GM12878 (cell line): ENCODE results near the gene BCAP29. TPM values are rescaled to one million over a fixed set of nuclear protein-coding genes. Genes with fewer than 3 reads are reported as not detected.

Source experiments
- ATAC-seq: fragments of 200-7000 bp; cut with Tn5 transposase; 3 replicates; pipeline ENCODE4 v1.9.1; 2020; ENCODE audit warnings: mild to moderate bottlenecking, moderate library complexity
- BruUV-seq: library from RNA; stranded (reverse); fragments of 400-500 nt; replicated peaks from 2 replicates; lab custom pipeline; 2021; lab: Mats Ljungman, UMichigan
- CTCF ChIA-PET: fragments of 300-600 bp; sonication (Branson Sonifier 250); formaldehyde crosslinking; extraction: SDS; loops from one replicate; lab custom pipeline; 2021; ENCODE audit warnings: inconsistent platforms; lab: Yijun Ruan, JAX
- POLR2A ChIA-PET: fragments of 350-600 bp; formaldehyde crosslinking; extraction: SDS; loops from one replicate; lab custom pipeline; 2021; ENCODE audit warnings: inconsistent platforms; lab: Charles Lee
- RAD21 ChIA-PET: fragments of 300-600 bp; sonication (Branson Sonifier 250); formaldehyde crosslinking; loops from one replicate; lab custom pipeline; 2023; ENCODE audit warnings: antibody characterized with exemption; ENCODE audit not compliant: unreplicated experiment; lab: Charles Lee
- SMC1A ChIA-PET: fragments of 300-600 bp; sonication (Branson Sonifier 250); formaldehyde crosslinking; loops from one replicate; lab custom pipeline; 2023; ENCODE audit not compliant: unreplicated experiment, uncharacterized antibody; lab: Charles Lee
- DNase-seq: peaks from one replicate; pipeline ENCODE4 v3.0.0-alpha.2; 2011; ENCODE audit warnings: low read depth, low spot score
- FAIRE-seq: peaks from 3 replicates; lab custom pipeline; 2011; peaks lifted over from hg19 to GRCh38; lab: Jason Lieb, UNC
- H2AFZ ChIP-seq: 2 replicates; pipeline ENCODE4 v1.6.0; 2011; ENCODE audit warnings: low read depth, low read length, control low read depth; ENCODE audit not compliant: control insufficient read depth
- H3K27ac ChIP-seq: 2 replicates; pipeline ENCODE4 v1.5.1; 2011; ENCODE audit warnings: control low read depth; ENCODE audit not compliant: control insufficient read depth, insufficient read depth
- H3K27me3 ChIP-seq, 2 experiments: replicated peaks in 1 of 2; 2 replicates each; pipeline versions ENCODE4 v1.6.0 to v1.6.1; 2011; ENCODE audit warnings: low read length in 1 of 2; ENCODE audit not compliant: control insufficient read depth in 2 of 2, insufficient read depth in 2 of 2
- H3K36me3 ChIP-seq, 2 experiments: 2 replicates each; pipeline ENCODE4 v1.5.1; 2011; ENCODE audit warnings: low read length in 1 of 2; ENCODE audit not compliant: control insufficient read depth in 2 of 2, insufficient read depth in 2 of 2
- H3K4me1 ChIP-seq: 2 replicates; pipeline ENCODE4 v1.6.1; 2011; ENCODE audit warnings: mild to moderate bottlenecking, low read length, moderate library complexity, mixed read lengths; ENCODE audit not compliant: control insufficient read depth, insufficient read depth
- H3K4me2 ChIP-seq: 2 replicates; pipeline ENCODE4 v1.6.0; 2011; ENCODE audit warnings: control low read depth; ENCODE audit not compliant: control insufficient read depth, insufficient read depth
- H3K4me3 ChIP-seq: fragments of 200-600 bp; sonication (generic); 2 replicates; pipeline ENCODE4 v1.5.1; 2016
- H3K79me2 ChIP-seq: 2 replicates; pipeline ENCODE4 v1.6.0; 2011; ENCODE audit warnings: low read length; ENCODE audit not compliant: control insufficient read depth, insufficient read depth
- H3K9ac ChIP-seq: 2 replicates; pipeline ENCODE4 v1.8.0; 2011; ENCODE audit warnings: low read length, control low read depth, mixed read lengths; ENCODE audit not compliant: control insufficient read depth, insufficient read depth
- H3K9me3 ChIP-seq: replicated peaks from 3 replicates; pipeline ENCODE4 v1.5.1; 2011; ENCODE audit warnings: mild to moderate bottlenecking, low read length; ENCODE audit not compliant: control insufficient read depth, insufficient read depth
- H4K20me1 ChIP-seq: 2 replicates; pipeline ENCODE4 v1.6.0; 2011; ENCODE audit not compliant: control insufficient read depth, insufficient read depth
- BCL11A ChIP-seq: IDR thresholded peaks from 2 replicates; pipeline ENCODE4 v1.6.1; 2011; ENCODE audit warnings: low read depth, low read length
- BRCA1 ChIP-seq: IDR thresholded peaks from 2 replicates; pipeline ENCODE4 v1.6.1; 2011; ENCODE audit warnings: low read depth, low read length, improper control_type of control experiment
- CEBPB ChIP-seq, 2 experiments: fragments of 150-350 bp in 1 of 2; IDR thresholded peaks; 2 replicates each; pipeline ENCODE4 v1.6.1; 2012 to 2014; ENCODE audit warnings: low read depth in 2 of 2, low read length in 2 of 2, borderline replicate concordance in 1 of 2, inconsistent platforms in 1 of 2
- CHD4 ChIP-seq: fragments of 200-600 bp; sonication (generic); IDR thresholded peaks from 2 replicates; pipeline ENCODE4 v1.6.1; 2016; ENCODE audit warnings: mild to moderate bottlenecking
- CREB1 ChIP-seq: IDR thresholded peaks from 2 replicates; pipeline ENCODE4 v1.6.1; 2012; ENCODE audit warnings: low read depth, mild to moderate bottlenecking, inconsistent platforms
- CREM ChIP-seq: IDR thresholded peaks from 2 replicates; pipeline ENCODE4 v1.6.1; 2014; ENCODE audit warnings: antibody characterized with exemption, low read depth
- E4F1 ChIP-seq: fragments of 450-650 bp; IDR thresholded peaks from 2 replicates; pipeline ENCODE4 v1.6.1; 2018; ENCODE audit warnings: borderline replicate concordance, mild to moderate bottlenecking; ENCODE audit not compliant: partially characterized antibody
- EGR1 ChIP-seq, 2 experiments: IDR thresholded peaks; 1 replicate in 1 of 2; 2 replicates in 1 of 2; pipeline ENCODE4 v1.6.1; 2011 to 2012; ENCODE audit warnings: low read depth in 2 of 2, low read length in 2 of 2, borderline replicate concordance in 1 of 2, mild to moderate bottlenecking in 1 of 2, moderate library complexity in 1 of 2
- NKRF ChIP-seq: fragments of 450-650 bp; conservative IDR thresholded peaks from 2 replicates; pipeline ENCODE4 v1.6.1; 2017; ENCODE audit warnings: mild to moderate bottlenecking, moderate library complexity
- POLR2A ChIP-seq: IDR thresholded peaks from 2 replicates; pipeline ENCODE4 v1.6.1; 2011; ENCODE audit warnings: low read depth, mild to moderate bottlenecking, low read length
- PRDM15 ChIP-seq: fragments of 450-650 bp; formaldehyde crosslinking; IDR thresholded peaks from 2 replicates; pipeline ENCODE4 v1.4.0; 2020; ENCODE audit warnings: mild to moderate bottlenecking, moderate library complexity
- RAD21 ChIP-seq: IDR thresholded peaks from 2 replicates; pipeline ENCODE4 v1.6.1; 2011; ENCODE audit warnings: mild to moderate bottlenecking, low read depth, low read length, moderate library complexity; ENCODE audit not compliant: insufficient read depth
- RAD51 ChIP-seq: fragments of 450-650 bp; IDR thresholded peaks from 2 replicates; pipeline ENCODE4 v1.6.1; 2016; ENCODE audit warnings: moderate library complexity, mild to moderate bottlenecking, inconsistent platforms
- RELA ChIP-seq: fragments of 450-650 bp; IDR thresholded peaks from 2 replicates; pipeline ENCODE4 v1.8.0; 2014; ENCODE audit warnings: borderline replicate concordance; ENCODE audit not compliant: partially characterized antibody
- ZBED1 ChIP-seq: IDR thresholded peaks from 2 replicates; pipeline ENCODE4 v1.6.1; 2016; ENCODE audit warnings: borderline replicate concordance
- WGBS: methylation state at CpG from one replicate; pipeline ENCODE4 v1.1.6; 2016; ENCODE audit warnings: low lambda C conversion rate; ENCODE audit not compliant: insufficient replicate concordance, insufficient coverage; ENCODE audit errors: missing lambda C conversion rate; 5-methylcytosine and 5-hydroxymethylcytosine counted together
- in situ Hi-C: fragments of 300-500 bp; cut with MboI; formaldehyde crosslinking; loops from 9 replicates; pipeline ENCODE4 v1.14.3; 2018; ENCODE audit warnings: mixed read lengths
- intact Hi-C: fragments of 100-400 bp; cut with micrococcal nuclease; formaldehyde crosslinking; loops from one replicate; pipeline ENCODE4 v1.14.2; 2022; ENCODE audit not compliant: unreplicated experiment
- polyA plus RNA-seq, 11 experiments: library from polyadenylated mRNA; depleted of rRNA in 4 of 11; unstranded in 6 of 11; stranded (reverse) in 5 of 11; fragments of >200 nt; fragmentation: Nextera tagmentation in 4 of 11; fragmentation: Illumina TruSeq in 1 of 11; extraction: Ambion mirVana in 4 of 11; extraction: Trizol in 1 of 11; gene quantifications; 1 replicate in 1 of 11; 2 replicates in 10 of 11; pipeline versions ENCODE4 v1.2.1 to v1.2.3, GENCODE V29; 2011 to 2016; ENCODE audit warnings: inconsistent platforms in 2 of 11, missing spikeins in 2 of 11, low read depth in 1 of 11
- total RNA-seq, 4 experiments: library from RNA; depleted of rRNA in 3 of 4; stranded (reverse); fragments of >200 nt in 3 of 4; fragmentation: Illumina TruSeq in 1 of 4; extraction: Trizol in 1 of 4; gene quantifications; 2 replicates each; pipeline versions ENCODE4 v1.2.1 to v1.2.3, GENCODE V29; 2013 to 2021

The BCAP29 gene
- total and polyA plus RNA-seq, 10 of the 15 experiments (the other 5 are each of a cell fraction or from before 2014, with no cell fraction given), result 26.5 to 58.5 (median 34.8) TPM

- TF ChIP-seq NKRF, result no peak
- TF ChIP-seq CHD4, result no peak
- TF ChIP-seq CREM, result no peak
- TF ChIP-seq CREB1, result no peak
- TF ChIP-seq CEBPB (IDR thresholded peaks at IDR 0.05; ENCODE audit: borderline replicate concordance in 1 of 2, low read depth in 2 of 2, low read length in 2 of 2), result no peak
- no peak for TF ChIP-seq POLR2A
- no peak for TF ChIP-seq EGR1 (IDR thresholded peaks at IDR 0.05; ENCODE audit: borderline replicate concordance in 1 of 2, low read depth in 2 of 2, low read length in 2 of 2)
- no peak for TF ChIP-seq RAD51
- TF ChIP-seq BRCA1, result no peak
- no peak for TF ChIP-seq RELA
Observed at GRCh38 chr7:107630342-107630741, 50.3 kb downstream of the BCAP29 start (continued).

- ATAC-seq (no peak), DNase-seq (no peak), FAIRE-seq (no peak)
- ChIA-PET RAD21 (no interaction called here), CTCF (no interaction called here), POLR2A (no interaction called here), SMC1A (no interaction called here)
- H3K4me3 ChIP-seq, result no peak overlapping the region
- H3K9ac ChIP-seq, result no peak overlapping the region
- no peaks in the 10 kb centered on the region for H3K27me3 ChIP-seq
- no TSS peak for BruUV-seq
- peaks cover 5% of the 10 kb centered on the region for H3K4me1 ChIP-seq
- no peak overlapping the region for H3K27ac ChIP-seq
- H3K79me2 ChIP-seq, result no peaks in the 10 kb centered on the region
- in situ Hi-C loops, result no loop called here
- H2AFZ ChIP-seq, result no peak overlapping the region
- intact Hi-C loops, result no loop called here
- no peak overlapping the region for H3K4me2 ChIP-seq
- WGBS, result 88% methylated on average over 12 of the region's 12 CpGs
- H3K36me3 ChIP-seq, result no peaks in the 10 kb centered on the region; a peak in 1 of 4 replicates
- H3K9me3 ChIP-seq, result no peaks in the 10 kb centered on the region; the same call in 2 of the 3 replicates
- no peaks in the 10 kb centered on the region; the same call in 1 of the 2 replicates for H4K20me1 ChIP-seq
- no peak for TF ChIP-seq ZBED1
- no peak for TF ChIP-seq PRDM15 (CRISPR knock-in tag)
- no peak for TF ChIP-seq RAD21
- TF ChIP-seq BCL11A, result no peak
- no peak for TF ChIP-seq E4F1
Observed at GRCh38 chr7:107631588-107632491, 51.8 kb downstream of the BCAP29 start.
